IMR-90 (cell line): ENCODE measurements around the gene STRN.
"Not testable (repeated sequence)": the region's sequence is repeated elsewhere in the genome, so short reads cannot be mapped to it uniquely, and the experiment has no call there.

Source experiments
- CEBPB ChIP-seq: IDR thresholded peaks from 2 replicates; pipeline ENCODE4 v1.6.1; 2012; ENCODE audit warnings: low read depth, low read length, improper control_type of control experiment
- CHD1 ChIP-seq: IDR thresholded peaks from 2 replicates; pipeline ENCODE4 v1.6.1; 2012; ENCODE audit warnings: low read depth, low read length, improper control_type of control experiment
- FOS ChIP-seq: fragments of 150-350 bp; IDR thresholded peaks from 2 replicates; pipeline ENCODE4 v1.6.1; 2016; ENCODE audit warnings: low read depth, low read length
- POLR2A ChIP-seq: IDR thresholded peaks from 2 replicates; pipeline ENCODE4 v1.6.1; 2012; ENCODE audit warnings: mild to moderate bottlenecking, low read depth, low read length
- SMC3 ChIP-seq: fragments of 150-350 bp; IDR thresholded peaks from 2 replicates; pipeline ENCODE4 v1.6.1; 2016; ENCODE audit warnings: low read depth, mild to moderate bottlenecking, antibody characterized with exemption, low read length, moderate library complexity
- TF ChIP-seq, protein P1 (sequence below): fragments of 150-350 bp; IDR thresholded peaks from 2 replicates; pipeline ENCODE4 v1.6.1; 2017; ENCODE audit warnings: mild to moderate bottlenecking, antibody characterized with exemption, low read length, low read depth
- TF ChIP-seq, protein P2 (sequence below): conservative IDR thresholded peaks from 2 replicates; pipeline ENCODE4 v1.5.1; 2012; ENCODE audit warnings: mild to moderate bottlenecking, low read depth, low read length, improper control_type of control experiment

DNA sequence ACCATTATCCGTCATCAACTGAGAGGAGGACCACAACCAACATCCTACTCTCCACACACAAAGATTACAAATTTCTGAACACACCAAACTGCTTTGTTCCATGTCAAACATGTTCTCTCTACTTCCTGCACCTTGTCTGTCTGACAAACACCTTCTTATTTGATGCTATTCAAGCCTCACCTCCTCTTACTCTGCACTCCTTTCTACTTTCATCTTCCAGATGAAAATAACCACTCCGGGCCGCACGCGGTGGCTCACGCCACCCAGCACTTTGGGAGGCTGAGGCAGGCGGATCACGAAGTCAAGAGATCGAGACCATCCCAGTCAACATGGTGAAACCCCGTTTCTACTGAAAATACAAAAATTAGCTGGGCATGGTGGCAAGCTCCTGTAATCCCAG lies 43.7 kb downstream of the STRN start:
- TF ChIP-seq, protein P1, sequence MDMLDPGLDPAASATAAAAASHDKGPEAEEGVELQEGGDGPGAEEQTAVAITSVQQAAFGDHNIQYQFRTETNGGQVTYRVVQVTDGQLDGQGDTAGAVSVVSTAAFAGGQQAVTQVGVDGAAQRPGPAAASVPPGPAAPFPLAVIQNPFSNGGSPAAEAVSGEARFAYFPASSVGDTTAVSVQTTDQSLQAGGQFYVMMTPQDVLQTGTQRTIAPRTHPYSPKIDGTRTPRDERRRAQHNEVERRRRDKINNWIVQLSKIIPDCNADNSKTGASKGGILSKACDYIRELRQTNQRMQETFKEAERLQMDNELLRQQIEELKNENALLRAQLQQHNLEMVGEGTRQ = not testable (repeated sequence)
- TF ChIP-seq, protein P2, sequence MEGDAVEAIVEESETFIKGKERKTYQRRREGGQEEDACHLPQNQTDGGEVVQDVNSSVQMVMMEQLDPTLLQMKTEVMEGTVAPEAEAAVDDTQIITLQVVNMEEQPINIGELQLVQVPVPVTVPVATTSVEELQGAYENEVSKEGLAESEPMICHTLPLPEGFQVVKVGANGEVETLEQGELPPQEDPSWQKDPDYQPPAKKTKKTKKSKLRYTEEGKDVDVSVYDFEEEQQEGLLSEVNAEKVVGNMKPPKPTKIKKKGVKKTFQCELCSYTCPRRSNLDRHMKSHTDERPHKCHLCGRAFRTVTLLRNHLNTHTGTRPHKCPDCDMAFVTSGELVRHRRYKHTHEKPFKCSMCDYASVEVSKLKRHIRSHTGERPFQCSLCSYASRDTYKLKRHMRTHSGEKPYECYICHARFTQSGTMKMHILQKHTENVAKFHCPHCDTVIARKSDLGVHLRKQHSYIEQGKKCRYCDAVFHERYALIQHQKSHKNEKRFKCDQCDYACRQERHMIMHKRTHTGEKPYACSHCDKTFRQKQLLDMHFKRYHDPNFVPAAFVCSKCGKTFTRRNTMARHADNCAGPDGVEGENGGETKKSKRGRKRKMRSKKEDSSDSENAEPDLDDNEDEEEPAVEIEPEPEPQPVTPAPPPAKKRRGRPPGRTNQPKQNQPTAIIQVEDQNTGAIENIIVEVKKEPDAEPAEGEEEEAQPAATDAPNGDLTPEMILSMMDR = not testable (repeated sequence)
- TF ChIP-seq POLR2A, FOS, CHD1, SMC3, CEBPB: not testable (repeated sequence)
